Testis (tissue), 3 donors: ENCODE results near the gene FYCO1. TPM values are rescaled to one million over a fixed set of nuclear protein-coding genes. Genes with fewer than 3 reads are reported as not detected.

Experiments used
- DNase-seq: peaks from one replicate; pipeline ENCODE4 v3.0.0-alpha.2; 2019
- H3K27ac ChIP-seq, 2 donors: fragments of 200-600 bp; sonication (generic); one replicate each; pipeline ENCODE4 v1.5.1; 2019
- H3K27me3 ChIP-seq: fragments of 200-600 bp; sonication (generic); one replicate; pipeline ENCODE4 v1.5.1; 2019
- H3K36me3 ChIP-seq: fragments of 200-600 bp; sonication (generic); one replicate; pipeline ENCODE4 v1.5.1; 2017; ENCODE audit warnings: low read depth; ENCODE audit errors: missing control alignments
- H3K4me1 ChIP-seq: fragments of 200-600 bp; sonication (generic); one replicate; pipeline ENCODE4 v1.5.1; 2019
- H3K4me3 ChIP-seq, 2 donors: fragments of 200-600 bp; sonication (generic); one replicate each; pipeline ENCODE4 v1.5.1; 2017 to 2019
- H3K9me3 ChIP-seq: fragments of 200-600 bp; sonication (generic); one replicate; pipeline ENCODE4 v1.5.1; 2017
- POLR2A ChIP-seq: fragments of 450-650 bp; IDR thresholded peaks from one replicate; pipeline ENCODE4 v1.6.1; 2017; ENCODE audit warnings: antibody characterized with exemption, mild to moderate bottlenecking, moderate library complexity
- WGBS, 2 donors: methylation state at CpG; one replicate each; pipeline ENCODE4 v1.1.5; 2018; 5-methylcytosine and 5-hydroxymethylcytosine counted together
- intact Hi-C: fragments of 100-400 bp; cut with DNase I; formaldehyde crosslinking; loops from one replicate; pipeline ENCODE4 v1.15.1; 2023; ENCODE audit warnings: low total_unique reads
- polyA plus RNA-seq: library from polyadenylated mRNA; stranded (reverse); fragments of 350-450 nt; fragmentation: Illumina TruSeq; extraction: RNeasy Lipid Tissue Mini Kit (QIAGEN cat#74804); gene quantifications from one replicate; pipeline ENCODE4 v1.2.3, GENCODE V29; 2014; ENCODE audit warnings: low read depth, low replicate concordance; ENCODE audit not compliant: insufficient read depth
- total RNA-seq, 2 donors: library from RNA; depleted of rRNA; stranded (reverse); fragments of >200 nt; gene quantifications; one replicate each; pipeline ENCODE4 v1.2.3, GENCODE V29; 2016
- TF ChIP-seq, protein P1 (sequence below), 3 experiments: fragments of 450-650 bp in 2 of 3; fragments of 200-600 bp in 1 of 3; sonication (generic) in 1 of 3; IDR thresholded peaks; one replicate each; pipeline ENCODE4 v1.5.1; 2016 to 2019; ENCODE audit warnings: antibody characterized with exemption in 3 of 3, mild to moderate bottlenecking in 2 of 3, moderate library complexity in 1 of 3

Gene FYCO1
- total and polyA plus RNA-seq, 3 donors from 2014 or later = 12.8 to 24.2 (median 21.7) TPM

DNA sequence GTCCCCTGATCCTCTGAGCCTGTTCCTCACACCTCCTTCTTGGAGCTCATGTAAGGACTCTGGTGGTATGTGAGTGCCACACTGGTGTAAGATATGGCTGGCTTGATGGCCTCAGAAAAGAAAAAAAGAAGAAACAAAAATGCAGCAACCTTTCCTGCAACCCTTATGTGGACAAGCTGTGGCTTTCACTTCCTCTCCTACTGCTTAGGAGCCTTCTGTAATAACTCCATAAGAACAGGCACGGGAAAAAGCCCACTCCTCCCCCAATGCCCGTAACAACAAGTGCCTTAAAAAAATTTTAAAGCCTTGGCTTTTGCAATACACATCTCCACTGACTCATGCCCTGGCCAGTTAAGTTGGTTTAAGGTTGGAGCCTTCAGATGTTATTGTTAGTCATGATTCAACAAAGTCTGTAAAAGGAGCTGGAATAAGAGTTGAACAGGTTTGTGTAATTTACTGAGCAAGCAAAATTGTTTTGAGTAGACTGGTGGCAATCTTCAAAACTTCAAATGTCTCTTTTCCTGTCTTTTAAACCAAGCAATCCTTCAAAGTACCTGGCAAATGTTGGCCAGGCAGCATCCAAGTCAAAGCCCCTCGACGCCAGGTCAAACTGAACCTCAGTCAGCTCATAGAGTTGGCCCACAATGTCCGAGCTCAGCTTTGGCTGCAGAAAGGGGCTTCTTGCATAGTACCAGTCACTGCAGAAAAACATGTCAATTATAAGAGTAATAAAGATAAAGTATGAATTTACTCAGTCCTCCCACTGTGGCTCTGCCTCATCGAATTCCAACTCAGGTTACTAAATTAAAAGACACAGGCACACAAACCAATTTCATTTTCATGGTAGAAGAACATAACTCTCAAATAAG lies 22.9 kb downstream of the FYCO1 start:
- Histone ChIP-seq H3K4me3 (no peak overlapping the region), H3K27ac (no peak overlapping the region), H3K9me3 (no peaks in the 10 kb centered on the region), H3K4me1 (no peaks in the 10 kb centered on the region), H3K27me3 (no peaks in the 10 kb centered on the region), H3K36me3 (no peaks in the 10 kb centered on the region)
- no peak for DNase-seq
- TF ChIP-seq, protein P1, sequence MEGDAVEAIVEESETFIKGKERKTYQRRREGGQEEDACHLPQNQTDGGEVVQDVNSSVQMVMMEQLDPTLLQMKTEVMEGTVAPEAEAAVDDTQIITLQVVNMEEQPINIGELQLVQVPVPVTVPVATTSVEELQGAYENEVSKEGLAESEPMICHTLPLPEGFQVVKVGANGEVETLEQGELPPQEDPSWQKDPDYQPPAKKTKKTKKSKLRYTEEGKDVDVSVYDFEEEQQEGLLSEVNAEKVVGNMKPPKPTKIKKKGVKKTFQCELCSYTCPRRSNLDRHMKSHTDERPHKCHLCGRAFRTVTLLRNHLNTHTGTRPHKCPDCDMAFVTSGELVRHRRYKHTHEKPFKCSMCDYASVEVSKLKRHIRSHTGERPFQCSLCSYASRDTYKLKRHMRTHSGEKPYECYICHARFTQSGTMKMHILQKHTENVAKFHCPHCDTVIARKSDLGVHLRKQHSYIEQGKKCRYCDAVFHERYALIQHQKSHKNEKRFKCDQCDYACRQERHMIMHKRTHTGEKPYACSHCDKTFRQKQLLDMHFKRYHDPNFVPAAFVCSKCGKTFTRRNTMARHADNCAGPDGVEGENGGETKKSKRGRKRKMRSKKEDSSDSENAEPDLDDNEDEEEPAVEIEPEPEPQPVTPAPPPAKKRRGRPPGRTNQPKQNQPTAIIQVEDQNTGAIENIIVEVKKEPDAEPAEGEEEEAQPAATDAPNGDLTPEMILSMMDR (IDR thresholded peaks at IDR 0.05) = no peak
- no peak for TF ChIP-seq POLR2A
- WGBS, 2 donors = 69 to 75% methylated on average over 6 of the region's 6 CpGs
- intact Hi-C loops = no loop called here

DNA sequence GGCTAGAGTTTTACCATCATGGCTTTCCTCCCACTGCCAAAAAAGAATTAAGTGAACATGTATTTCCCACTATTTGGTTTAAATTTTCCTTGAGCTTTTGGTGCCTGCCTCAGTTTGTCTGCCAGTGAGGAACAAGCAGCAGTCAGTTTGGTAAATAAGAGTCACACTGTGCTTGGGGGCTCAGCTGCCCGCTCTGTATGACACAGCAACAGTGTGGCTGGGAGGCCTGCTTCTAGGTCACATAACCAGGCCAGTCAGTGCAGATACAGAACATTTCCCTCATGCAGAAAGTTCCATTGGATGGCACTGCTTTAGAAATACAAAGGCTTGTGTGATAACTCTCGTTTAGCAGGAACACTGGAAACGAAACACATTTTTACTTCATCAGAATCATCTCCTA lies 25.7 kb downstream of the FYCO1 start:
- H3K4me1 ChIP-seq = no peaks in the 10 kb centered on the region
- no peaks in the 10 kb centered on the region for H3K36me3 ChIP-seq
- 92 to 96% methylated on average over 3 of the region's 3 CpGs for WGBS, 2 donors

DNA sequence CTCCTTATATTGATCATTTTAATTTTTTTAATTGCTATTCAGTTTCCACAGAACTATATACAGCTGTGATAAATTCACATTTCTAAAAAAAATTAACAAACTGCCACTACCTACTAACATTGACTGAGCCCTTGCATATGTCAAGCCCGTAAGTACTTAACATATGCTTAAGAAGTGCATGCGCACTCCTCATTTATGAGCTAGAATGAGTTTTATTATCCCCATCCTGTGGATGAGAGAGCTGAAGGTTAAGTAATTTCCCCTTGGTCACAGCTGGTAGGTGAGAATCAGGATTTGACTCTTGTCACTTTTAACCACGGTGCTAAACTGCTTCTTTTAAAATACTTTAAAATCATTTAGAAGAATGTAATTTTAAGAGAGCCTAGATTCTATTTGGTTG lies 26.5 kb downstream of the FYCO1 start:
- DNase-seq = no peak
- Histone ChIP-seq H3K4me1 (no peaks in the 10 kb centered on the region), H3K9me3 (no peaks in the 10 kb centered on the region), H3K36me3 (no peaks in the 10 kb centered on the region), H3K27ac (no peak overlapping the region), H3K27me3 (no peaks in the 10 kb centered on the region), H3K4me3 (no peak overlapping the region)
- TF ChIP-seq, protein P1 (IDR thresholded peaks at IDR 0.05) = no peak
- TF ChIP-seq POLR2A = no peak
- intact Hi-C loops = no loop called here
- 89 to 94% methylated on average over 3 of the region's 3 CpGs for WGBS, 2 donors

More for the DNA sequence above, 25.7 kb downstream of the FYCO1 start:
- intact Hi-C loops = no loop called here
- DNase-seq = no peak
- H3K4me3 ChIP-seq = no peak overlapping the region
- TF ChIP-seq, protein P1 (IDR thresholded peaks at IDR 0.05) = no peak
- TF ChIP-seq POLR2A = no peak
- no peak overlapping the region for H3K27ac ChIP-seq
- H3K9me3 ChIP-seq = no peaks in the 10 kb centered on the region
- H3K27me3 ChIP-seq = no peaks in the 10 kb centered on the region

DNA sequence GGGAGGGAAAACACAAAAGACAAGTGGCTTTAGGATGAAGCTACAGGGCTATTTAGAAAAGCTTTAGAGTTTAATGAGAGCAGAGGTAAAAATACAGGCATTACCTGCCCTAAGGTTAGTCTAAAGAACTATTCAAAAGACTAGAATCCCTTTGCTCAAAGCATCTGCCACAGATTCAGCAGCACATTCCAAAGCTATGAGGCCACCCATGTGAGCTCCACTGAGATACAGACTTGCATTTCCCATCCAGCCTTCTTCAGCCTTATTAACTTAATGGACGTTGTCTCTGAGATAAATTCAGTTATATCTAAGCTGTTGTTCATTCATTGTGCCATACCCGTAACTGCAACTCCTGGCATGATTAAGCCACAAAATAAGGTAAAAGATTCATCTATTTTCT lies 26.9 kb downstream of the FYCO1 start:
- no peaks in the 10 kb centered on the region for H3K36me3 ChIP-seq
- H3K27me3 ChIP-seq = no peaks in the 10 kb centered on the region
- TF ChIP-seq, protein P1 (IDR thresholded peaks at IDR 0.05) = no peak
- TF ChIP-seq POLR2A = no peak
- 61% methylated on average over 2 of the region's 2 CpGs for WGBS, 2 donors
- H3K27ac ChIP-seq = no peak overlapping the region
- intact Hi-C loops = no loop called here
- no peak for DNase-seq
- no peaks in the 10 kb centered on the region for H3K4me1 ChIP-seq
- no peak overlapping the region for H3K4me3 ChIP-seq
- no peaks in the 10 kb centered on the region for H3K9me3 ChIP-seq

DNA sequence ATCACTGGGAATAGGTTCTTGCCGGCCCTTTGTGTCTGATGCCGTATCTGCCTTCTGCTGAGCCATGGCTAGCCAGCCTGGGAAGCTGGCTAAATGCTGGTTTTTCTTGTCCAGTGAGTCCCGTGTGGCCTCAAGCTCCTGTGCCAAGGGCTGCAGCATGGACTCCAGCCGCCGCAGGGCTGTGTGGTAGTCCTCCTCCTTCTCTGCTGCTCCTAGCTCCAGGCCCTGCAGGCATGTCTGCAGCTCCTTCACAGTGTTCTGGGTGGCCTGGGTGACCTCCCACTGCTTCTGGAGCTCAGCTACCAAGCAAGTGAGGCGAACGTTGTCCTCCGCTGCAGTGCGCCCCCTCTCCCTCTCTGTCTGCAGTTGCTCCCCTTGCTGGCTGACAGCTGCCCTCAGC lies 27.5 kb downstream of the FYCO1 start:
- Histone ChIP-seq H3K4me1 (no peaks in the 10 kb centered on the region), H3K27ac (no peak overlapping the region)
- TF ChIP-seq, protein P1 (IDR thresholded peaks at IDR 0.05) = no peak
- TF ChIP-seq POLR2A = no peak

More for the DNA sequence above, 27.5 kb downstream of the FYCO1 start:
- no peaks in the 10 kb centered on the region for H3K36me3 ChIP-seq
- H3K27me3 ChIP-seq = no peaks in the 10 kb centered on the region
- no peak overlapping the region for H3K4me3 ChIP-seq
- WGBS, 2 donors = 95 to 96% methylated on average over 9 of the region's 9 CpGs
- DNase-seq = no peak
- no peaks in the 10 kb centered on the region for H3K9me3 ChIP-seq
- intact Hi-C loops = no loop called here
